HepG2 (cell line): ENCODE measurements around the gene OVOL2. TPM values are rescaled to one million over a fixed set of nuclear protein-coding genes. Genes with fewer than 3 reads are reported as not detected.

Experiments
- ARID3A ChIP-seq: IDR thresholded peaks from 2 replicates; pipeline ENCODE4 v1.6.1; 2012; ENCODE audit warnings: low read depth, low read length, improper control_type of control experiment
- HNF4A ChIP-seq: sonication (generic); formaldehyde crosslinking; IDR thresholded peaks from 2 replicates; pipeline ENCODE4 v1.4.0; 2020; ENCODE audit warnings: missing genetic modification reagents
- ISX ChIP-seq: sonication (generic); formaldehyde crosslinking; conservative IDR thresholded peaks from 2 replicates; pipeline ENCODE4 v1.5.0; 2020; ENCODE audit warnings: missing genetic modification reagents
- MIER2 ChIP-seq: IDR thresholded peaks from 2 replicates; pipeline ENCODE4 v1.6.1; 2016; ENCODE audit warnings: missing biosample characterization, missing genetic modification reagents
- NFIC ChIP-seq: IDR thresholded peaks from 2 replicates; pipeline ENCODE4 v1.6.1; 2012; ENCODE audit warnings: mild to moderate bottlenecking, low read length, inconsistent platforms
- SIN3B ChIP-seq: fragments of 150-350 bp; IDR thresholded peaks from 2 replicates; pipeline ENCODE4 v1.6.1; 2014; ENCODE audit warnings: low read length
- SP4 ChIP-seq: sonication (generic); formaldehyde crosslinking; IDR thresholded peaks from 2 replicates; pipeline ENCODE4 v1.8.1; 2023; ENCODE audit warnings: mild to moderate bottlenecking, missing genetic modification reagents
- ZBTB7B ChIP-seq: sonication (generic); formaldehyde crosslinking; IDR thresholded peaks from 2 replicates; pipeline ENCODE4 v1.4.0; 2020; ENCODE audit warnings: missing genetic modification reagents
- ZNF138 ChIP-seq: sonication (generic); formaldehyde crosslinking; IDR thresholded peaks from 2 replicates; pipeline ENCODE4 v1.5.0; 2020; ENCODE audit warnings: mild to moderate bottlenecking, low read depth, missing genetic modification reagents
- ZNF512 ChIP-seq: sonication (generic); formaldehyde crosslinking; IDR thresholded peaks from 2 replicates; pipeline ENCODE4 v1.4.0; 2020; ENCODE audit warnings: mild to moderate bottlenecking, missing genetic modification reagents
- polyA plus RNA-seq, 8 experiments: library from polyadenylated mRNA; depleted of rRNA in 3 of 8; stranded (reverse) in 7 of 8; unstranded in 1 of 8; fragments of >200 nt; fragmentation: Illumina TruSeq in 4 of 8; extraction: Trizol in 4 of 8; gene quantifications; 2 replicates each; pipeline versions ENCODE4 v1.2.1 to v1.2.3, GENCODE V29; 2011 to 2016; ENCODE audit warnings: low read depth in 4 of 8, missing spikeins in 1 of 8, mixed read lengths in 1 of 8; ENCODE audit not compliant: insufficient read depth in 1 of 8
- total RNA-seq, 5 experiments: library from RNA; depleted of rRNA; stranded (reverse); fragments of >200 nt; fragmentation: Illumina TruSeq; extraction: Trizol; gene quantifications; 2 replicates each; pipeline ENCODE4 v1.2.3, GENCODE V29; 2016; ENCODE audit warnings: low read depth in 1 of 5
- TF ChIP-seq, protein P1 (sequence below): sonication (generic); formaldehyde crosslinking; conservative IDR thresholded peaks from 2 replicates; pipeline ENCODE4 v1.4.0; 2020; ENCODE audit warnings: mild to moderate bottlenecking, missing genetic modification reagents, moderate library complexity
- TF ChIP-seq, protein P2 (sequence below): sonication (generic); formaldehyde crosslinking; IDR thresholded peaks from 2 replicates; pipeline ENCODE4 v1.5.1; 2020; ENCODE audit warnings: mild to moderate bottlenecking, missing genetic modification reagents, moderate library complexity
- TF ChIP-seq, protein P3 (sequence below): sonication (generic); formaldehyde crosslinking; IDR thresholded peaks from 2 replicates; pipeline ENCODE4 v1.4.0; 2020; ENCODE audit warnings: missing genetic modification reagents

OVOL2 gene
- total and polyA plus RNA-seq, 2 of the 13 experiments (the other 11 are each of a cell fraction or from before 2014, with no cell fraction given), result 0.20 to 0.31 TPM

DNA sequence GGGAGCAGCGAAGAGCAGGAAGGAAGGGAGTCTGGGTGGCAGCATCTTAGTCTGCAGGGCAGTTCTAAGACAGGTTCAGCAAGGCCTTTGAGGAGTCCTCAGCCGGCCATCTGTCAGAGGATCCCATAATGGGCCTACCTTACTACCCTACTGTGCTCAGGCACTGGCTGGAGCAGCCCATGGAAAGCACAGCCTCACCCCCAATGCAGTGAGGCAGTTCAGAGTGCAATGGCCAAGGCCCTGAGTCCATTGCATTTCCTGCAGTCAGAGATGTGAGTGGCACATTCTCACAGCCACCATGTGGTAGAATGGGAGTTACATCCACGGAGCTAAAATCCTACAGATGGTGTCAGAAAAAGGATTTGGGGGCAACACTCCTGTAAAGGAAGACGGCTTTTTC is 19.4 kb upstream of the OVOL2 start (continued):
- TF ChIP-seq, protein P1, sequence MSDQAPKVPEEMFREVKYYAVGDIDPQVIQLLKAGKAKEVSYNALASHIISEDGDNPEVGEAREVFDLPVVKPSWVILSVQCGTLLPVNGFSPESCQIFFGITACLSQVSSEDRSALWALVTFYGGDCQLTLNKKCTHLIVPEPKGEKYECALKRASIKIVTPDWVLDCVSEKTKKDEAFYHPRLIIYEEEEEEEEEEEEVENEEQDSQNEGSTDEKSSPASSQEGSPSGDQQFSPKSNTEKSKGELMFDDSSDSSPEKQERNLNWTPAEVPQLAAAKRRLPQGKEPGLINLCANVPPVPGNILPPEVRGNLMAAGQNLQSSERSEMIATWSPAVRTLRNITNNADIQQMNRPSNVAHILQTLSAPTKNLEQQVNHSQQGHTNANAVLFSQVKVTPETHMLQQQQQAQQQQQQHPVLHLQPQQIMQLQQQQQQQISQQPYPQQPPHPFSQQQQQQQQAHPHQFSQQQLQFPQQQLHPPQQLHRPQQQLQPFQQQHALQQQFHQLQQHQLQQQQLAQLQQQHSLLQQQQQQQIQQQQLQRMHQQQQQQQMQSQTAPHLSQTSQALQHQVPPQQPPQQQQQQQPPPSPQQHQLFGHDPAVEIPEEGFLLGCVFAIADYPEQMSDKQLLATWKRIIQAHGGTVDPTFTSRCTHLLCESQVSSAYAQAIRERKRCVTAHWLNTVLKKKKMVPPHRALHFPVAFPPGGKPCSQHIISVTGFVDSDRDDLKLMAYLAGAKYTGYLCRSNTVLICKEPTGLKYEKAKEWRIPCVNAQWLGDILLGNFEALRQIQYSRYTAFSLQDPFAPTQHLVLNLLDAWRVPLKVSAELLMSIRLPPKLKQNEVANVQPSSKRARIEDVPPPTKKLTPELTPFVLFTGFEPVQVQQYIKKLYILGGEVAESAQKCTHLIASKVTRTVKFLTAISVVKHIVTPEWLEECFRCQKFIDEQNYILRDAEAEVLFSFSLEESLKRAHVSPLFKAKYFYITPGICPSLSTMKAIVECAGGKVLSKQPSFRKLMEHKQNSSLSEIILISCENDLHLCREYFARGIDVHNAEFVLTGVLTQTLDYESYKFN, result peak; percentile 28; the same call in 1 of the 2 replicates
- TF ChIP-seq ZBTB7B (CRISPR knock-in tag) (no peak), ZNF512 (no peak), SIN3B (no peak), ISX (CRISPR knock-in tag) (no peak), ARID3A (no peak), NFIC (no peak), HNF4A (CRISPR knock-in tag) (peak; percentile 83), ZNF138 (no peak), SP4 (no peak), MIER2 (no peak)
- TF ChIP-seq, protein P2, sequence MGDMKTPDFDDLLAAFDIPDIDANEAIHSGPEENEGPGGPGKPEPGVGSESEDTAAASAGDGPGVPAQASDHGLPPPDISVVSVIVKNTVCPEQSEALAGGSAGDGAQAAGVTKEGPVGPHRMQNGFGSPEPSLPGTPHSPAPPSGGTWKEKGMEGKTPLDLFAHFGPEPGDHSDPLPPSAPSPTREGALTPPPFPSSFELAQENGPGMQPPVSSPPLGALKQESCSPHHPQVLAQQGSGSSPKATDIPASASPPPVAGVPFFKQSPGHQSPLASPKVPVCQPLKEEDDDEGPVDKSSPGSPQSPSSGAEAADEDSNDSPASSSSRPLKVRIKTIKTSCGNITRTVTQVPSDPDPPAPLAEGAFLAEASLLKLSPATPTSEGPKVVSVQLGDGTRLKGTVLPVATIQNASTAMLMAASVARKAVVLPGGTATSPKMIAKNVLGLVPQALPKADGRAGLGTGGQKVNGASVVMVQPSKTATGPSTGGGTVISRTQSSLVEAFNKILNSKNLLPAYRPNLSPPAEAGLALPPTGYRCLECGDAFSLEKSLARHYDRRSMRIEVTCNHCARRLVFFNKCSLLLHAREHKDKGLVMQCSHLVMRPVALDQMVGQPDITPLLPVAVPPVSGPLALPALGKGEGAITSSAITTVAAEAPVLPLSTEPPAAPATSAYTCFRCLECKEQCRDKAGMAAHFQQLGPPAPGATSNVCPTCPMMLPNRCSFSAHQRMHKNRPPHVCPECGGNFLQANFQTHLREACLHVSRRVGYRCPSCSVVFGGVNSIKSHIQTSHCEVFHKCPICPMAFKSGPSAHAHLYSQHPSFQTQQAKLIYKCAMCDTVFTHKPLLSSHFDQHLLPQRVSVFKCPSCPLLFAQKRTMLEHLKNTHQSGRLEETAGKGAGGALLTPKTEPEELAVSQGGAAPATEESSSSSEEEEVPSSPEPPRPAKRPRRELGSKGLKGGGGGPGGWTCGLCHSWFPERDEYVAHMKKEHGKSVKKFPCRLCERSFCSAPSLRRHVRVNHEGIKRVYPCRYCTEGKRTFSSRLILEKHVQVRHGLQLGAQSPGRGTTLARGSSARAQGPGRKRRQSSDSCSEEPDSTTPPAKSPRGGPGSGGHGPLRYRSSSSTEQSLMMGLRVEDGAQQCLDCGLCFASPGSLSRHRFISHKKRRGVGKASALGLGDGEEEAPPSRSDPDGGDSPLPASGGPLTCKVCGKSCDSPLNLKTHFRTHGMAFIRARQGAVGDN (CRISPR knock-in tag), result peak; percentile 17; the same call in 1 of the 2 replicates
- TF ChIP-seq, protein P3, sequence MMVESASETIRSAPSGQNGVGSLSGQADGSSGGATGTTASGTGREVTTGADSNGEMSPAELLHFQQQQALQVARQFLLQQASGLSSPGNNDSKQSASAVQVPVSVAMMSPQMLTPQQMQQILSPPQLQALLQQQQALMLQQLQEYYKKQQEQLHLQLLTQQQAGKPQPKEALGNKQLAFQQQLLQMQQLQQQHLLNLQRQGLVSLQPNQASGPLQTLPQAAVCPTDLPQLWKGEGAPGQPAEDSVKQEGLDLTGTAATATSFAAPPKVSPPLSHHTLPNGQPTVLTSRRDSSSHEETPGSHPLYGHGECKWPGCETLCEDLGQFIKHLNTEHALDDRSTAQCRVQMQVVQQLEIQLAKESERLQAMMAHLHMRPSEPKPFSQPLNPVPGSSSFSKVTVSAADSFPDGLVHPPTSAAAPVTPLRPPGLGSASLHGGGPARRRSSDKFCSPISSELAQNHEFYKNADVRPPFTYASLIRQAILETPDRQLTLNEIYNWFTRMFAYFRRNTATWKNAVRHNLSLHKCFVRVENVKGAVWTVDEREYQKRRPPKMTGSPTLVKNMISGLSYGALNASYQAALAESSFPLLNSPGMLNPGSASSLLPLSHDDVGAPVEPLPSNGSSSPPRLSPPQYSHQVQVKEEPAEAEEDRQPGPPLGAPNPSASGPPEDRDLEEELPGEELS (CRISPR knock-in tag), result no peak
